ENCODE measurements around the gene CCDC74A.
"Not testable (repeated sequence)": the region's sequence is repeated elsewhere in the genome, so short reads cannot be mapped to it uniquely, and the experiment has no call there.

CCDC74A gene

GRCh38 chr2:131528981-131529863, 1.5 kb downstream of the CCDC74A start:
- H3K4me3 Mint-ChIP-seq, result peak overlapping the region; percentile 88 to 92
- H3K9me3 Mint-ChIP-seq, H3K27me3 Mint-ChIP-seq, DNase-seq: not testable (repeated sequence)
- ATAC-seq (replicated peaks), result peak; percentile 8
- peak overlapping the region; percentile 65 to 85 for H3K27ac Mint-ChIP-seq
- H3K36me3 Mint-ChIP-seq (ENCODE audit: insufficient read depth), result peaks cover 11% of the 10 kb centered on the region
- peaks cover 11 to 15% of the 10 kb centered on the region in 2 donors for H3K4me1 Mint-ChIP-seq (ENCODE audit: low read depth in 2 of 2)

- H3K27me3 Mint-ChIP-seq; DNase-seq; ATAC-seq (replicated peaks); H3K9me3 Mint-ChIP-seq: not testable (repeated sequence)
- Mint-ChIP-seq H3K27ac (peak overlapping the region in 1 of 2 donors; percentile 7), H3K4me3 (peak overlapping the region in 1 of 2 donors; percentile 88), H3K36me3 (ENCODE audit: insufficient read depth) (peaks cover 11% of the 10 kb centered on the region), H3K4me1 (ENCODE audit: low read depth in 2 of 2) (peaks cover 11 to 15% of the 10 kb centered on the region in 2 donors)
These were observed 2.3 kb downstream of the CCDC74A start for GRCh38 chr2:131529864-131530445.

- peaks cover 11 to 15% of the 10 kb centered on the region in 2 donors for H3K4me1 Mint-ChIP-seq (ENCODE audit: low read depth in 2 of 2)
- not testable (repeated sequence) for DNase-seq, H3K27ac Mint-ChIP-seq
These were observed 3.1 kb downstream of the CCDC74A start for GRCh38 chr2:131530626-131531344.

GRCh38 chr2:131531547-131532185, 4.0 kb downstream of the CCDC74A start:
- Mint-ChIP-seq H3K27me3 (peaks cover 0 to 18% of the 10 kb centered on the region in 2 donors), H3K4me1 (ENCODE audit: low read depth in 2 of 2) (peaks cover 11 to 15% of the 10 kb centered on the region in 2 donors)
- not testable (repeated sequence) for ATAC-seq (replicated peaks); H3K9me3 Mint-ChIP-seq; H3K27ac Mint-ChIP-seq; H3K4me3 Mint-ChIP-seq; DNase-seq; H3K36me3 Mint-ChIP-seq (ENCODE audit: insufficient read depth)

More at GRCh38 chr2:131530626-131531344, 3.1 kb downstream of the CCDC74A start:
- not testable (repeated sequence) for ATAC-seq (replicated peaks); H3K9me3 Mint-ChIP-seq; H3K27me3 Mint-ChIP-seq; H3K4me3 Mint-ChIP-seq
- peaks cover 11% of the 10 kb centered on the region for H3K36me3 Mint-ChIP-seq (ENCODE audit: insufficient read depth)

GRCh38 chr2:131532723-131533608, 5.3 kb downstream of the CCDC74A start:
- not testable (repeated sequence) for ATAC-seq (replicated peaks); H3K36me3 Mint-ChIP-seq (ENCODE audit: insufficient read depth); DNase-seq; H3K4me3 Mint-ChIP-seq; H3K9me3 Mint-ChIP-seq; H3K27ac Mint-ChIP-seq
- peaks cover 11 to 12% of the 10 kb centered on the region in 2 donors for H3K4me1 Mint-ChIP-seq (ENCODE audit: low read depth in 2 of 2)
- H3K27me3 Mint-ChIP-seq, result peaks cover 0 to 18% of the 10 kb centered on the region in 2 donors

- H3K4me1 Mint-ChIP-seq (ENCODE audit: low read depth in 2 of 2); H3K27ac Mint-ChIP-seq; H3K36me3 Mint-ChIP-seq (ENCODE audit: insufficient read depth); H3K9me3 Mint-ChIP-seq; DNase-seq; ATAC-seq (replicated peaks); H3K4me3 Mint-ChIP-seq: not testable (repeated sequence)
- H3K27me3 Mint-ChIP-seq, result peaks cover 0 to 18% of the 10 kb centered on the region in 2 donors
These were observed 6.1 kb downstream of the CCDC74A start for GRCh38 chr2:131533609-131534316.

GRCh38 chr2:131534317-131534672, 6.6 kb downstream of the CCDC74A start:
- H3K4me3 Mint-ChIP-seq; H3K4me1 Mint-ChIP-seq (ENCODE audit: low read depth in 2 of 2); H3K36me3 Mint-ChIP-seq (ENCODE audit: insufficient read depth); DNase-seq; H3K27ac Mint-ChIP-seq; H3K9me3 Mint-ChIP-seq; ATAC-seq (replicated peaks): not testable (repeated sequence)
- H3K27me3 Mint-ChIP-seq, result peaks cover 0 to 18% of the 10 kb centered on the region in 2 donors

GRCh38 chr2:131534965-131535364, 7.3 kb downstream of the CCDC74A start:
- H3K36me3 Mint-ChIP-seq (ENCODE audit: insufficient read depth); H3K9me3 Mint-ChIP-seq; ATAC-seq (replicated peaks); H3K4me1 Mint-ChIP-seq (ENCODE audit: low read depth in 2 of 2); H3K27ac Mint-ChIP-seq; DNase-seq; H3K4me3 Mint-ChIP-seq: not testable (repeated sequence)
- H3K27me3 Mint-ChIP-seq, result peaks cover 0 to 18% of the 10 kb centered on the region in 2 donors

GRCh38 chr2:131535526-131535925, 7.8 kb downstream of the CCDC74A start:
- no peaks in the 10 kb centered on the region for H3K9me3 Mint-ChIP-seq
- no peaks in the 10 kb centered on the region for H3K36me3 Mint-ChIP-seq (ENCODE audit: insufficient read depth)
- H3K4me3 Mint-ChIP-seq, result no peak overlapping the region
- ATAC-seq (replicated peaks) (no peak), DNase-seq (no peak)
- no peak overlapping the region for H3K27ac Mint-ChIP-seq
- peaks cover 0 to 18% of the 10 kb centered on the region in 2 donors for H3K27me3 Mint-ChIP-seq
- H3K4me1 Mint-ChIP-seq (ENCODE audit: low read depth in 2 of 2), result no peaks in the 10 kb centered on the region

- not testable (repeated sequence) for H3K9me3 Mint-ChIP-seq; H3K27ac Mint-ChIP-seq; ATAC-seq (replicated peaks); DNase-seq; H3K4me3 Mint-ChIP-seq; H3K4me1 Mint-ChIP-seq (ENCODE audit: low read depth in 2 of 2); H3K36me3 Mint-ChIP-seq (ENCODE audit: insufficient read depth)
- H3K27me3 Mint-ChIP-seq, result peaks cover 0 to 18% of the 10 kb centered on the region in 2 donors
These were observed 8.5 kb downstream of the CCDC74A start for GRCh38 chr2:131535951-131536826.

GRCh38 chr2:131536841-131537240, 9.2 kb downstream of the CCDC74A start:
- ATAC-seq (replicated peaks), result not testable (repeated sequence)

More at GRCh38 chr2:131536841-131537240, 9.2 kb downstream of the CCDC74A start:
- H3K27ac Mint-ChIP-seq; H3K9me3 Mint-ChIP-seq; H3K4me1 Mint-ChIP-seq (ENCODE audit: low read depth in 2 of 2); H3K4me3 Mint-ChIP-seq; DNase-seq; H3K36me3 Mint-ChIP-seq (ENCODE audit: insufficient read depth): not testable (repeated sequence)
- H3K27me3 Mint-ChIP-seq, result peaks cover 0 to 18% of the 10 kb centered on the region in 2 donors

Data from effector memory CD8-positive, alpha-beta T cell (primary cell).